Right ventricle myocardium inferior (tissue), 1 donor: ENCODE results near the gene ZC2HC1B. TPM values are rescaled to one million over a fixed set of nuclear protein-coding genes. Genes with fewer than 3 reads are reported as not detected.
"Not testable (repeated sequence)": the region's sequence is repeated elsewhere in the genome, so short reads cannot be mapped to it uniquely, and the experiment has no call there.

ENCODE experiments used
- ATAC-seq: fragments of 200-7000 bp; cut with Tn5 transposase; one replicate; pipeline ENCODE4 v1.9.1; 2020; ENCODE audit warnings: mild to moderate bottlenecking, moderate library complexity
- DNase-seq: peaks from one replicate; pipeline ENCODE4 v3.0.0; 2021; ENCODE audit errors: missing footprints
- intact Hi-C: fragments of 100-400 bp; cut with DNase I; formaldehyde crosslinking; loops from one replicate; pipeline ENCODE4 v1.11.0; 2022
- long read RNA-seq: library from polyadenylated mRNA; unstranded; transcript quantifications from one replicate; pipeline ENCODE4 v2.0.0, GENCODE V29; 2021
- total RNA-seq: library from RNA; stranded (reverse); fragmentation: NEBNext Ultra II Directional; extraction: Animal tissue kit (Norgen Biotek cat#: 25700); gene quantifications from one replicate; pipeline ENCODE4 v1.2.1, GENCODE V29; 2021
- donor health status: DM: no; HTN: yes; CAD: no; lungs with severe emphysema.

The ZC2HC1B gene, protein sequence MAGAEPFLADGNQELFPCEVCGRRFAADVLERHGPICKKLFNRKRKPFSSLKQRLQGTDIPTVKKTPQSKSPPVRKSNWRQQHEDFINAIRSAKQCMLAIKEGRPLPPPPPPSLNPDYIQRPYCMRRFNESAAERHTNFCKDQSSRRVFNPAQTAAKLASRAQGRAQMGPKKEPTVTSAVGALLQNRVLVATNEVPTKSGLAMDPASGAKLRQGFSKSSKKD
- total RNA-seq = not detected
- long read RNA-seq = 0 reads

DNA sequence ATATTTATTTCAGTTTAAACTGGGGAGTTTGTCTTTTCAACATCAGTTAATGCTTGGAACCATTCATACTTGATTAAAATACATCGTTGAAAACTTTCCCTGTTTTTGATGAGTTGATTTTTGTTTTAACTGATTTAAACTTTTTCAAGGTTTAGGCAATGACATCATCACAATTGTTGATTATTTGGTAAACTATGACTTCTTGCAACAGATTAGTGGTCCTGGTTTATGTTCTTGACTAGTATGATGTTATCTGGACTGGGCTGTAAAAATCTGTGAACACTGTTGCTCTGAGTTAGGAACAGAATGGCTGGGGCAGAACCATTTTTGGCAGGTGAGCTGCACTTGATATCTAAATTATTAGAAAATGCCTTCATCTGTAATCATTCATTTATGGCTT lies at the start of gene ZC2HC1B:
ZC2HC1B (plus strand) TSS at position 241 of the 400 bp plus-strand sequence; CDS start at position 307, 66 bp downstream.
- ATAC-seq (no peak), DNase-seq (no peak)
- intact Hi-C loops = no loop called here

DNA sequence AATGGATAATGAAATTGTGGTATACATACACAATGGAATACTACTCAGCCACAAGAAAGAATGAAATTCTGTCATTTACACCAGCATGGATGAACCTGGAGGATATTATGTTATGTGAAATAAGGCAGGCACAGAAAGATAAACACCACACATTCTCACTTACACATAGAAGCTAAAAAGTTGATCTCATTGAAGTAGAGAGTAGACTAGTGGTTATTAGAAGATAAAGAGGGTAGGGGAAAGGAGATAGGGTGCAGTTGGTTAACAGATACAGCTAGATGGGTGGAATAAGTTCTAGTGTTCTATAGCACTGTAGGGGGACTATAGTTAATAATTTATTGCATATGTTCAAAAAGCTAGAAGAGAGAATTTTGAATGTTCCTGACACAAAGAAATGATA lies 46.7 kb upstream of the ZC2HC1B start:
- ATAC-seq = no peak
- intact Hi-C loops = no loop called here
- DNase-seq = no peak

DNA sequence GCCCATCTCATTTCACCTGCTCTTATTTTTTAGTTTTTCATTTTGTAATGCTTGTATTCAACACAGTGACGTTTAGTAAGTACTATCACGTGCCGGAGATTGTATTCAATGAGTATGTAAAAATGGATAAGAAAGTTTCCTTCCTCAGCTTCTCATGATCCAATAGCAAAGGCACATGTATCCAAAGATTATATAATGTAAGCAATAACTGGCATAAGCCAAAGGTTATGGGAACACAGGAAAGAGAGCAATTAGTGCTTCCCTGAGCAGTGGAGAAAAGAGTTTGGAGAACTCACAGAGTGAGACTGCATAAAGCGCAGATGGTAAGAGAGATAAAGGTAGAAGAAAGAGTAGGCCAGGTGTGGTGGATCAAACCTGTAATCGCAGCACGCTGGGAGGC lies 42.9 kb upstream of the ZC2HC1B start:
- intact Hi-C loops = no loop called here

DNA sequence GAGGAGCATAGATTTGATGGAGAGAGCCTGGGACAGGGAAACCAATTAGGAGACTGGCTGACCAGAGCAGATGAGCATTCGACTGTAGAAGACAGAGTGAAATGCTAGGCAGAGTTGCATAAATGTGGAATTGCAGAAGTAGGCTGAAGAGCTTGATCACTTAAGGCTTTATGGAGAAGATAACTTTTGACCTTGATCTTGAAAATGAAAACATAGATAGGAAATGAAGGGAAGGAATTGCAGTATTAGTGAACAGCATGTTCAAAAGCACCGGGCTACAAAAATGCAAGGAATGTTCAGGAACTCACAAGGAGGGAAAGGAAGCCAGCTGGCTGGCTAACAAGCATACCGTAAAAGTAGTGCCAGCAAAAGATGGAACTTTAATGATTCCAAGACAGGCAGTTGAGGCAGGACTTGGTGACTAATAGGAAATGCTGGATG lies 41.7 kb upstream of the ZC2HC1B start:
- DNase-seq (no peak), ATAC-seq (no peak)
- intact Hi-C loops = no loop called here

More for the DNA sequence above, 42.9 kb upstream of the ZC2HC1B start:
- no peak for DNase-seq
- no peak for ATAC-seq

DNA sequence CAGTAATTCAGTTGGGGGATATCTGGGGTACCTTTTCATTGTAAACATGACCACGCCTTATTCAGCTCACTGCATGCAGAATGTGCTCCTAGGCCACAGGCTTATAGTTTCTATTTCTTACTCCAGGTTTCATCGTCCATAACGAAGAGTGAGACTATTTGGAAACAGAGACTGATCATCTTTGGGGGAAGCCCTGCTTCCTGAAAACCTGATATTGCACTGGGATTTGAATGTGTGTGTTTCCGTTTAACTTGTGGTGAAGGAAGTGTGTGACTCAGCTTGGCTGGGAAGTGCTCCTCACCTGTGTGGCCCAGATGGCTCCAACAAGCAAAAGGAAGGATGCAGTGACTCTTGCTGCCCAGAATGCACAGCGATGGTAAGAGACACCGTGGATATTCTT lies 40.7 kb upstream of the ZC2HC1B start:
- no peak for ATAC-seq
- DNase-seq = no peak
- intact Hi-C loops = no loop called here

DNA sequence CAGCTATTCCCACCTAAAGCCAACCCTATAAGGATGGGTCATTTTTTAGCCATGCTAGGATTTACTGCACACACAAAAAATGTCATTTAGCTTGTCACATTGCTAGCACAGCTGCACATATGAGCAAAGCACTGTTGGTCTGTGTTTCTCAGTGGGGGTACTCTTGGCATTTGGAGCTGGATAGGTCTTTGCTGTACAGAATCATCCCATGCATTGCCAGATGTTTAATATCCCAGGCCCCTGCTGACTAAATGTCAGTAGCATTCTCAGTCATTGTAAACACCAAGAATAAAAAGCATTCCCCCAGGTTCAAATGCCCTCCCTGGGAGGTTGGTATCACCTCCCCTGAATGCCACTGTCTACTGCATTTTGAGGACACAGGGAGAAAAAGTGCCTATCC lies 35.7 kb upstream of the ZC2HC1B start:
- ATAC-seq (no peak), DNase-seq (no peak)
- intact Hi-C loops = no loop called here

DNA sequence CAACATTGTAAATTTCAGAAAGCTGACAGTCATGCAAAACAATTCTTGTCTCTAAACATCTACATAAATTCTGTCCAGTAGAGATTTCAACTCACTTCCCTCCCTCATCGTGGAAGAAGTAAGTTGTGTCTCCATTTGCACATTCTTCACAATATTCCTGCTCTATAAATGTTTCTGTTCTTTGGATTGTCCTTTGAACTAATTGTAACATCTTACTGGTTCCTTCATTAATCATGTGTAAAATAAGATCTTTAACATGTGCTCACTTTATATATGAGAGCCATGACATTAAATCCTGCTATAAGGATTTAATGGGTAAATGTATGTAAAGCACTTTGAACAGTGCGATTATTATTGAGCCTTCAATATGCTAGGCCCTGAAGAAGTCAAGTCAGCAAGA lies 28.1 kb upstream of the ZC2HC1B start:
- DNase-seq = no peak
- intact Hi-C loops = no loop called here
- no peak for ATAC-seq

DNA sequence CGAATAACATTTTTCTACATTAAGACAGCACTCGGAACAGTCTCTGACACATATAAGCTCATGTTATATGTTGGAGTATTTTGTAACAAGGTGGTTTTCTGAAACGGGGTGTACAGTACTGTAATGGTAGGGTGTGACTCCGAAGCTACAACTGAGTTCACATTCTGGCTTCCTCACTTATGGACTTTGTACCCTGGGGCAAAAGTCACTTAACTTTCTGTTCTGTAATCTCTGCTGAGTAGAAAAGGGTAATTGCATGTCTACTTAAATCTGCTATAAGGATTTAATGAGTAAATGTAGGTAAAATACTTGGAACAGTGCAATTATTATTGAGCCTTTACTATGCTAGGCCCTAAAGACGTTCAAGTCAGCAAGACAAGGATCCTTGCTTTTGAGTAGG lies 25.9 kb upstream of the ZC2HC1B start:
- ATAC-seq = no peak
- no peak for DNase-seq
- intact Hi-C loops = no loop called here

DNA sequence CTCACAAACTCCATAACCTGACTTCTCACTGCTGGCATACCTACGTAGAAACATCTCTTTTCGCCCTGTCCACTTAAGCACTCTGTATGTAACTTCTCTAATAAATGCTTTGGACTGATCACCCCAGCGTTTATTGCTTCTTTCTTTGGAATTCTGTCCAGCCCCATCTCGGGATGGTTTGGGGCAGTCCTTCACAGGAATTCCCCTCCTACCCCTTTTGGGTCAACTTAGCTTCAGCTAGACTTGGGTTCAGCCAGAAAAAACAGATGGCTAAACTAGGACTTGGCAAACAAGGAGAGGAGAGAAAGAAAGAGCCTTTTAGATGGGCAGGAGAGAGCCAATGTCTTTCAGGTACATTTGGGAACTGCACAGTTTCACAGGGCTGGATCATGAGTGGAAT lies 25.1 kb upstream of the ZC2HC1B start:
- intact Hi-C loops = no loop called here
- ATAC-seq = no peak
- no peak for DNase-seq

DNA sequence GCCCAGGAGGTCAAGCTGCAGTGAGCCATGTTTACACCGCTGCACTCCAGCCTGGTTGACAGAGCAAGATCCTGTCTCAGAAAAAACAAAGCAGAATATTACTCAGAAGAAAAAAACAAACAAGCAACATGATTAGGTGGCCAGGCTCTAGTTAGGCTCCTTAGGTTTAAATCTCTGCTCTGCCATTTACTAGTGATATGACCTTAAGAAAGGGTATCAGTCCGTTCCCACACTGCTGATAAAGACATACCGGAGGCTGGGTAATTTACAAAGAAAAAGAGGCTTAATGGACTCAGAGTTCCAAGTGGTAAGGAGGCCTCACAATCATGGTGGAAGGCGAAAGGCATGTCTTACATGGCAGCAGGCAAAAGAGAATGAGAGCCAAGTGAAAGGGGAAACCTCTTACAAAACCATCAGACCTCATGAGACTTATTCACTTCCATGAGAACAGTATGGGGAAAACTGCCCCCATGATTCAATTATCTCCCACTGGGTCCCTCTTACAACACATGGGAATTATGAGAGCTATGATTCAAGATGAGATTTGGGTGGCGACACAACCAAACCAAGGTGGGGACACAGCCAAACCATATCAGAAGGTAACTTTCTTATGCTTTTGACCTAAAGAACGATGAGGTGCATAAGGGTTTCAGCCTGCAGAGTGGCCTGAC lies 23.5 kb upstream of the ZC2HC1B start:
- DNase-seq (no peak), ATAC-seq (no peak)
- intact Hi-C loops = loop anchor here (5.0 kb wide), 3 partner anchors 68 to 328 kb away; partner anchors contain the start of gene FUCA2

- intact Hi-C loops = loop anchor here (5.0 kb wide), 3 partner anchors 70 to 330 kb away; partner anchors contain the start of gene FUCA2
- DNase-seq (no peak), ATAC-seq (no peak)
Observed at GRCh38 chr6:143842461-143842901, 21.8 kb upstream of the ZC2HC1B start.

DNA sequence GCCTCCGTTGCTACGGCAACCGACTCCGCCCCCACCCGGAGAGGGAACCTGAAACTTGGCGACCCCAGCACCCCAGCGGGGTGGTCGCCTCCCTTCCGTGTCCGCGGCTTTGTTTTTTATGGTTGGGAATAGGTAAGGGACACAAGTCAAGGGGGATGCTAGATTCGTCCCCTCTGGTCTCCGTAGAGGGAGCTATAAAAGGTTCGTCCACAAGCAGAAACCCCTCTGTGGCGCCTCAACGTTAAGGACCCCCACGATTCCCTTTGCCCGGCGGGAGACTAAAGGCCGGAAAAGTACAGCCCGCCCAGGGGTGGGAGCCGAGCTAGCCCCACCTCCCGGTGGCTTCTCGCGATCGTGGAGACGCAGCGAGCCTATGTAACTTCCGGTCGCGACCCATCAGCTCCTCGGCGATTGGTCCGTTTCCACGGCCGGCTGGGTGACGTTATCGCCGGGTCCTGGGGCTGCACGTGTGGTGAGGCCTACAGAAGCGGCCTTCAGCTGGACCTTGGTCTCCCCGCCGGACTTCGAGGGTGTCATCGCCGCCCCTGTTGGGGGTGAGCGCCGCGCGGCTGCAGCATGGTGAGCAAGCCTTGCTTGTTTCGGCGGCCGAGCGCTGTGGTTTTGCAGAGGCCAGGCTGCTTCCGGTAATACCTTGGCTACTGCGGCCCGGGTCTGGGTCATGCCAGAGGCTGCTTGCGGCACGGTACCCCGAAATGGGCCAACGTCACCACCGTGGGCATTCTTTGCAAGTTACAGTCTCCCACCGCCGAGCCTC lies 21.2 kb upstream of the ZC2HC1B start, which contains the start of gene LTV1:
LTV1 (plus strand) TSS at position 437 of the 775 bp plus-strand sequence; CDS start at position 577, 140 bp downstream.
- intact Hi-C loops = loop anchor here (1.0 to 5.0 kb wide), 4 partner anchors 71 to 331 kb away; partner anchors contain the start of gene FUCA2
- DNase-seq (peak; percentile 98), ATAC-seq (peak; percentile 100)

DNA sequence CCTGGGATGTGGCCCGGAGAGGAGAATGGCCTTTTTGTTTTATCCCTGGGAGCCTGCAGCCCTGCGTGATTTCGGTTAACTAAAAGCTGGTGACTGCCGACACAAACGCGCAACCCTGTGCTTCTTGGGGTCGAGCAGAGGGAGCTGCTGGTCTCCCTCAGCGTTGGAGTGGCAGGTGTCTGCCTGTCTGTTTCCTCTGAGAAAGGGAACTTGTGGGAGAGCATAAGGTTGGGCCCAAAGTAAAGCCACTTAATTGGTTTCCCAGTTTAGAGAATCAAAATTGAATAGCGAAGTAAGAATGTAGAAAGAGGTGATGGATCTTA lies 20.6 kb upstream of the ZC2HC1B start:
- intact Hi-C loops = loop anchor here (1.0 to 5.0 kb wide), 4 partner anchors 71 to 331 kb away; partner anchors contain the start of gene FUCA2
- DNase-seq = no peak
- ATAC-seq = peak; percentile 0

- intact Hi-C loops = loop anchor here (5.0 kb wide), 3 partner anchors 72 to 332 kb away; partner anchors contain the start of gene FUCA2
- ATAC-seq = no peak
- no peak for DNase-seq
Observed at GRCh38 chr6:143844006-143844405, 20.3 kb upstream of the ZC2HC1B start.

DNA sequence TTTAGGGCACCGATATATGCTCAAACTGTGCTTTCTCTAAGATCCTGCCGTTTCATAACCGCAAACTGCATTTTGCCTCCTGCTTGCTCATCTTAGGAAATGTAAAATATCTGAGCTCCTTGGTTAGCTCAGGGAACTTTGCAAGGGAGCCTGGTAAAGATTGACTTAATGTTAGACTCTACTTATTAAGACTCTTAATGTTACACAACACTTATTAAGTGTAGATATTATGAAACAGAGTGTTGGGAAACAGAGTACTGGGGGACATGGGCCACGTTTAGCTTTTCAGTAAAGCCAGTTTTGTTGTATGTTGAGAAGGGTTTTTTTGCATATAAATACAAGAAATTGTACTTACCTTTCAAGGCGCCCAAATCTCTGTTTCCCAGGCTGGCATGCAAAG lies 19.2 kb upstream of the ZC2HC1B start:
- DNase-seq = no peak
- ATAC-seq = no peak
- intact Hi-C loops = no loop called here

GRCh38 chr6:143851706-143852105 lies 12.6 kb upstream of the ZC2HC1B start:
- ATAC-seq, DNase-seq, intact Hi-C loops: not testable (repeated sequence)

DNA sequence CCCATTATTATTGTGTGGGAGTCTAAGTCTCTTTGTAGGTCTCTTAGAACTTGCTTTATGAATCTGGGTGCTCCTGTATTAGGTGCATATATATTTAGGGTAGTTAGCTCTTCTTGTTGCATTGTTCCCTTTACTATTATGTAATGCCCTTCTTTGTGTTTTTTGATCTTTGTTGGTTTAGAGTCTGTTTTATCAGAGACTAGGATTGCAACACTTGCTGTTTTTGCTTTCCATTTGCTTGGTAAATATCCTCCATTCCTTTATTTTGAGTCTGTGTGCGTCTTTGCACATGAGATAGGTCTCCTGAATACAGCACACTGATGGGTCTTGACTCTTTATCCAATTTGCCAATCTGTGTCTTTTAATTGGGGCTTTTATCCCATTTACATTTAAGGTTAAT lies 9.2 kb upstream of the ZC2HC1B start:
- intact Hi-C loops, DNase-seq, ATAC-seq: not testable (repeated sequence)

DNA sequence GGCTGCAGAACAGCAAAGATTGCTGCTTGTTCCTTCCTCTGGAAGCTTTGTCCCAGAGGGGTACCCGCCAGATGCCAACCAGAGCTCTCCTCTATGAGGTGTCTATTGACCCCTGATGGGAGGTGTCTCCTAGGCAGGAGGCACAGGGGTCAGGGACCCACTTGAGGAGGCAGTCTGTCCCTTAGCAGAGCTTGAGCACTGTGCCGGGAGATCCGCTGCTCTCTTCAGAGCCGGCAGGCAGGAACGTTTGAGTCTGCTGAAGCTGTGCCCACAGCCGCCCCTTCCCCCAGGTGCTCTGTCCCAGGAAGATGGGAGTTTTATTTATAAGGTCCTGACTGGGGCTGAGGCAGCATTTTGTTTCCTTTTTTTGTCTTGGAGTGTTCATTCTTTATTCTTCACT lies 7.5 kb upstream of the ZC2HC1B start:
- intact Hi-C loops, DNase-seq, ATAC-seq: not testable (repeated sequence)

DNA sequence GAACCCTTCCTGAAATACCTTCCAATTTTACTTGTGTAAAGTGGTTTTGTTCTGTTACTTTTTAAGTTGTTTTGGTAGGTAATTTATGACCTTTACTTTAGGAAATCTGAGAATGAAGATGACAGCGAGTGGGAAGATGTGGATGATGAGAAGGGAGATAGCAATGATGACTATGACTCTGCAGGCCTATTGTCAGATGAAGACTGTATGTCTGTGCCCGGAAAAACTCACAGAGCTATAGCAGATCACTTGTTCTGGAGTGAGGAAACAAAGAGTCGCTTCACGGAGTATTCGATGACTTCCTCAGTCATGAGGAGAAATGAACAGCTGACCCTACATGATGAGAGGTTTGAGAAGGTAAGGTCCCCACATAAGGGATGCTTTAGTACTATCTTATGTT lies 6.6 kb upstream of the ZC2HC1B start:
- intact Hi-C loops = no loop called here
- DNase-seq (no peak), ATAC-seq (no peak)
